Ramos (cell line): ENCODE measurements around the gene NCOA7.

Experiments
- in situ Hi-C: fragments of 300-500 bp; cut with MboI; formaldehyde crosslinking; loops from one replicate; pipeline ENCODE4 v1.14.3; 2022; ENCODE audit warnings: low sequenced_read_pairs; ENCODE audit not compliant: unreplicated experiment

NCOA7 gene

DNA sequence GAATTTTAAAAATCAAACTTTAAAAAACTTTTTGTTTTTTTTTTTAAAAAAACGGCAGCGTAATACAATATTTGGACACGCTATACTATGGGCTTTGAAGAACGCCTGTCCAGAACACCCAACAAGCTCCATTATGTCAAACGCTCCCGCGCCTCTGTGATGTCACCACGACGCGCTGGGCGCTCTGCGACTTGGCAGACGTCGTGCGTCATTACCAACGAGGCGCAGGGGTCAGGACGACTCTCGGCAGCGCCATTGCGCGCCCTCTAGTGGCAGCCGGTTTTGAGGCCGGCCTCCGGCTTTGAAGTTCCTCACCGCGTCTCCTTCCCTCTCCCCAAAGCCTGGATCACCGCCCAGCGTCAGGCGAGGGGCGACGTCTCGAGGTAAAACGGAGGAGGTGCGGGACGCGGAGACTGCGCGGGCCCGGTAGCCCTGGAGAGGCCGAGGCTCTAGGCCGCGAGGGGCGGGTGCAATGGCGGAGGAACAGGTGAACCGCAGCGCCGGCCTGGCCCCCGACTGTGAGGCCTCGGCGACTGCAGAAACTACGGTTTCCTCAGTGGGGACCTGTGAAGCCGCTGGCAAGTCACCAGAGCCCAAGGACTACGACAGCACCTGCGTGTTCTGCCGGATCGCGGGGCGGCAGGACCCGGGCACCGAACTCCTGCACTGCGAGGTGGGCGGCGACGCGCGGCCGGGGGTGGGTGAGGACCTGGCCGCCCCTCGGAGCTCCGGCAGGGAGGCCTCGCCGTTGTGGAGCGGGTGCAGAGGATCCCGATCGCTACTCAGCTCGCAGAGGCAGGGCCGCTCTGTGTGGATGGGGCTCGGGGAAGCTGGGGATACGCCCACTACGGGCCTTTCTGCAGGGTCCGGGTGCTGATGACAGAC, 166.0 kb downstream of the NCOA7 start, which contains the start of gene HINT3:
TSS of gene HINT3 (plus strand) at position 265 of the 885 bp plus-strand sequence. CDS start at position 473, 208 bp downstream.
- in situ Hi-C loops: loop anchor here (5.0 kb wide), 1 partner anchor 169 kb away; no protein-coding TSS in a partner anchor

DNA sequence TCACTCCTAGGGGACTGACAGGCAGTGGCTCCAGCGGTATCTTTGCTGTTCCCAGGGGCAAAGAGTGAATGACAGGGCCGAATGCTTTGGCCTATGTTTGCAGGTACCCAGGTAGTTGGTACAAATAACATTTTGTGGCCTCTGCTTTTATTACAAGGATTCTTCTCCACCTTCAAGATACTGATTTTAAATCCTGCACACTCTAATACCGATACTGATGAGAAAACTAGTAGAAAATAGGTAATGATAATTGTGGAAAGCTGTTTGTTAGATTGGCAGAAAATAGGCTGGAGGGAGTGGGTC, 166.6 kb downstream of the NCOA7 start:
- in situ Hi-C loops: loop anchor here (5.0 kb wide), 1 partner anchor 170 kb away; no protein-coding TSS in a partner anchor

DNA sequence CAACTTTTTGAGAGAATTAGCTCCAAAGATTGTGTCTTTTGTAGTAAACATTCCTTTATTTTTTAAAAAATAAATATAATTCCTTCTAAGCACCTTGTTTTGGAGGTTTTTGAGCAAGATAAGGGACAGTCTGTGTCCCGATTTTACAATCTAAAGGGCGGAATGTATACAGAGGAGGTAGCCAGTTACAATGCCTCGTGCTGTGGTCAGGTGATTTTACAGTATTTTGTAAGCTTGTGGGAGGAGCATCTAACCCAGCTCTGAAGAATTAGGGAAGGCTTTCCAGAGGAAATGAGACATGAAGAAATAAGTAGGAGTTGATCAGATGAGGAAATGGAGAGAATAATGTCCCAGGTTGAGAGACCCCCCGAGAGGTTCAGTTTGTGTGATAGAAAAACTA, 167.1 kb downstream of the NCOA7 start:
- in situ Hi-C loops: loop anchor here (5.0 kb wide), 1 partner anchor 171 kb away; no protein-coding TSS in a partner anchor

DNA sequence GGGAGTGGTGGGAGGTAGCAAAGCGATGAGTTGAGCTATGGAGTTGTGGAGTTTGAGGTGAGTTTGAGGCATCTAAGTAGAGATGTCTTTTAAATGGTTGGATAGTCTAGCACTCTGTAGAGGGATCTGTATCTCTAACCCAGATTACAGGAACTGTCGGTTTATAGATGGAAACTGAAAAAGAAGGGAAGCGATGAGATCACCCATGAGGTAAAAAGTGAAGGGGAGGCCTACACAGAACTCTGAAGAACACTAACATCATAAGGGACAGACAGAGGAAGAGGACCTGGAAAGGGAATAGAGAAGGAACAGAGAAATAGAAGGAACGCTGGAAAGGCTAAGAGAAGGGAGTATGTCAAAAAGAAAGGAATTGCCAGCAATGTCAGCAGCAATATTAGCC, 168.3 kb downstream of the NCOA7 start:
- in situ Hi-C loops: loop anchor here (5.0 kb wide), 1 partner anchor 172 kb away; no protein-coding TSS in a partner anchor

DNA sequence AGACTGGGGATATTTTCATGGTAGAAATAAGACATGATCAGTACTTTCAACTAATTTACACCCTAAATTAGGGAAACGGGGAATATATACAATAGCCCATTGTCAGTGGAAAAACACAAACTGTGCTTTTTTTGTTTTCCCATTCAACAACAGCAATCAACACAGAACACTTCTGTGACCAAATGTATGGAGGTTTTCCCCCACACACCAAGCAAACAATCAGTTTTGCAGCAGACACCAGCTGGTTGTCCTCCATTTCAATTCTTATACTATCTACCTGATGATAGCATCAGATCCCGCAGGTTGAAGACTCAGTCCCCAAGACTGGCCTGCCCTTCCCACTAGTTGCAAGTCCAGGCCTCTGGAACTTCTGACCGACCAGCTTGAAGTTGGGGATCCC, 170.4 kb downstream of the NCOA7 start:
- in situ Hi-C loops: no loop called here

DNA sequence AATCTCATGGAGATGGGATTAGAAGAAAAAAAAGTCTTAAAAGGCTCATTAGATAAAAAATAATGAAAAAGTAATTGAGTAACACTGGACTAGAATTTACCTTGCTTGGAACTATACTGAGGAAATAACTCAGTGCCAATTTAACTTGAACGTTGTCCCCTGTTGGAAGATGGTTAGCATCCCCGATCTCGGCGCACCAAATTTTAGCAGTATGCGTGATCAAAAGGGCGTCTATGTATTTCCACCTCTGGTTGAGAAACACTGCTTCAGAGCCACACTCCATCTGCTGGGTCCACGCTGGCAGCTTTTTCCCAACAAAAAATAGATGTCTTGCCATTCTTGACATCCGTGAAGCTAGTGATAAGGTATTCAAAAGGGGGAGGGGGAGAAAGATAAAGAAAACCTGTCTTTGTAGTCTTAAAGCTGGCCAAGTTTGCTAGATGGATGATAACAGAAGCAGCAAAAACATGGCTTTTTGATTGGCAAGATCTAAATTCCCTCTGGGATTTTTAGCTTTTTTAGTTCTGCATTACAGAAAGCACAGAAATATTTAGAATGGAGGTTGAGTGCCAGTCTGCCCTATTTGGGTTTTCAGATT, 172.2 kb downstream of the NCOA7 start:
- in situ Hi-C loops: no loop called here

DNA sequence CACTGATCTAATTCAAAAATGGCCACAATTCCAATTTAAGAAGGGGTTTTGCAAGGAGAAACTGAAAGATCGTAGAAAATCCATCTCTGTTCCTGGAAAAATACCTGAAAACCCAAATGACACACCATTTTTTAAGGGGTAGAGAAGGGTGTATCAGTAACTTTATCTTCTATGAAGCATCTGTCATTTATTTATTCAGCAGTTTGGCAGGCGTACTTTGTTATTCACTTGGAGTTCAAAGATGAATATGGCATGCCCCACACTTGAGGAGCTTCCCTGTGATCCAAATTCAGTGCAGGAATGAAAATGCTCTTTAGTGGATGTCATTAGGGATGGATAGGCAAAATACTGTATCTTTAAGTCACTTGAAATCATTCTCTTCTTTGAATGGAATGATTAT, 173.1 kb downstream of the NCOA7 start:
- in situ Hi-C loops: no loop called here

DNA sequence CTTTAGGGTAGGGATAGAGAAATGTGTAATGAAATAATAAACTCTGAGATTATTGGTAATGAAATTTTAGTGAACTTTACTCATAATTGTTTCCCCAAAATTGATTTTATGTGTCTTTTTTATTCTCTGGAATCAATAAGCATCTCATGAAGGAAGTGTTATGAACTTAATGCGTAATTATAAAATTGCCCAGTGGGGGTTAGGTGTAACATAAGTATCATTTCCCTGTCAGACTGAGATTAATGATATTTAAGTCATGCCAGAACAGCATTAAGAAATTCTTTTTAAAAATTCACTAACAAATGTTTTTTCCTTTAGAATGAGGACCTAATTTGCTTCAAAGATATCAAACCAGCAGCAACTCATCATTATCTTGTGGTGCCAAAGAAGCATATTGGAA, 175.8 kb downstream of the NCOA7 start:
- in situ Hi-C loops: no loop called here

DNA sequence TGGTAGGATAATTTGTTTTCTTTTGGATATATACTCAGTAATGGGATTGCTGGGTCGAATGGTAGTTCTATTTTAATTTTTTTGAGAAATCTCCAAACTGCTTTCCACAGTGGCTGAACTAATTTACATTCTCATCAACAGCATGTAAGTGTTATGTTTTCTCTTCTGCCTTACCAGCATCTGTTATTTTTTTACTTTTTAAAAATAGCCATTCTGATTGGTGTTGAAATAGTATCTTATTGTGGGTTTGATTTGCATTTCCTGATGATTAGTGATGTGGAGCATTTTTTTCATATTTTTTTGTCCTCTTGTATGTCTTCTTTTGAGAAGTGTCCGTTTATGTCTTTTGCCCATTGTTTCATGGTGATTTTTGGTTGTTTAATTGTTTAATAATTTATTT, 177.7 kb downstream of the NCOA7 start:
- in situ Hi-C loops: no loop called here

DNA sequence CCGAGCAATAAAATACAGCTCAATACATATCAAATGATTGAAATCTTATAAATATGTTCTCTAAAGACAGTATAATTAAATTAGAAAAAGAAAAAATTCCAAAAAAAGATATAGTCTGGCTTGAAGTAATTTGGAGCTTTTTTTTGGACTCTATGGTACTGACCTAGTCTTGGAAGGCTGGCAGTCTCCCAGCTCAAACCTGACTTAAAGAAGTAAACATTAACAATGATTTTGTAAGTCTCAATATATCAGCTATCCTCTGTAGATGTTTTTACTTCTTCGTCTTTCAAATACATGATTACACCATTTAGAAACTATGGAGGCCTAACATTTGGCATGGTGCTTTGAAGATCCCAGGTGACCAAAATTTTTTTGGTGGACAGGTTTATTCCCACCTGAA, 180.0 kb downstream of the NCOA7 start:
- in situ Hi-C loops: loop anchor here (10.0 kb wide), 1 partner anchor 666 kb away; the partner anchor contains the start of gene HDDC2

DNA sequence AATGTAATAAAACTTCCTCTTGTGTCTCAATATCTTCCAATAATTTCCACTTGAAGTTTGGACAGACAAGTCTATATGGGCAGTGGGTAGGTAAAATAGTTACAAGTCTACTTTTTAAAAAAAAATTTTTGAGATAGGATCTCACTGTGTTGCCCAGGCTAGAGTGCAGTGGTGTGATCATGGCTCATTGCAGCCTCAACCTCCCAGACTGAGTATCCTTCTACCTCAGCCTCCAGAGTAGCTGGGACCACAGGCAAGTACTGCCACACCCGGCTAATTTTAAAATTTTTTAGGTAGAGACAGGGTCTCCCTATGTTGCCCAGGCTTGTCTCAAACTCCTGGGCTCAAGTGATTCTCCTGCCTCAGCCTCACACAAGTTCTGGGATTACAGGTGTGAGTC, 181.7 kb downstream of the NCOA7 start:
- in situ Hi-C loops: loop anchor here (10.0 kb wide), 1 partner anchor 668 kb away; the partner anchor contains the start of gene HDDC2

DNA sequence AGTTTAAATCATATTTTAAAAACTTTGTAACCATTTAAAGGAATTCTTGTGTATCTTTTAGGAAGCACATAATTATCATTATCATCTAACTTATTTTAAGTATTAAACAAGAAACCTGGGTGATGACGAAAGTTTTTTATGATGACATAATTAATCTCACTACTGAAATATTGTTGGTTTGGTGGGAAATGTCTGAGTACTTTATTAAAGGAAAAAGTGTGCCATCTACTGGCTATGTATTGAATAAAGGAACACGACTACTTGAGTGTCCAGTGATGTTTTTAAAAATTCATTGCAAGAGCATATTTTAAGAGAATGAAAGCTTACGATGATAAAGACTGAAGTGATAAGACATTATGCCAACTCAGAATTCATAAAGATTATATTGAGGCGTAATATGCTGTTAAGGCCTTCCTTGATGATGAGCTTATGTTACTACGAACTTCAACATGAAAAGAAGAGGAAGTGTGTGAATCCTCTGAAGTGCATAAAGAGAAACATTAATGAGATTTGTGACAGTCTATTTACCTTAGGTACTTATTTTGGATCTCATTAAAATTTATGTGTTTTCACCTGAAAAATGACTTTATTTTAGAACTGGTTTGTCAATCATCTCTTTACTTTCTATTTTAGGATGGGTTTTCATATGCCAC, 183.6 kb downstream of the NCOA7 start:
- in situ Hi-C loops: loop anchor here (10.0 kb wide), 1 partner anchor 670 kb away; the partner anchor contains the start of gene HDDC2

DNA sequence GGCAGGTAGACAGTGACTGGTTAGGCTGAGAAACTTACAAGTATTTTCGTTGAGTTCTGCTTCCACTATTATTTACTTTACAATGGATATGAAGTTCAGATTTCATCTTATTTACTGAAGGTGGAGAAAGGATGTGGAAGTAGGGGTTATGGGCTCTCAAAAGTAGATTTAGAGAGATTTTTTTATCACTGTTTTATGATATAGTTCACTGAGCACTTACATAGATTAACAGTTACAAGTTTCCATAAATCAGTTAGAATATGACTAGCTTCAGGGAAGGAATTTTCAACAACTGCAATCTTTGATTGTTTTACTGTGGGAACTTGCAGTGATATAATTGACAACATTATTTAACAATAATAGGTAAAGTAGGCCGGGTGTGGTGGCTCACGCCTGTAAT, 188.3 kb downstream of the NCOA7 start:
- in situ Hi-C loops: loop anchor here (10.0 kb wide), 1 partner anchor 674 kb away; the partner anchor contains the start of gene HDDC2
